ENCODE data around the gene NR4A1. TPM values are rescaled to one million over a fixed set of nuclear protein-coding genes. Genes with fewer than 3 reads are reported as not detected.

Gene NR4A1
- total RNA-seq, 1 experiment from 2014 or later, result 25.8 TPM

- Histone ChIP-seq H4K8ac (replicated peaks; ENCODE audit: insufficient read length, low read depth, low read length) (no peak overlapping the region), H3K56ac (ENCODE audit: insufficient read length, low read depth, low read length) (no peak overlapping the region), H3K23me2 (ENCODE audit: insufficient read length, low read depth, low read length, poor library complexity, severe bottlenecking) (peaks cover 5% of the 10 kb centered on the region), H3K14ac (ENCODE audit: insufficient read depth, low read length) (no peak overlapping the region), H4K91ac (ENCODE audit: insufficient read length, low read depth, low read length) (no peak overlapping the region), H4K5ac (ENCODE audit: insufficient read length, low read depth, low read length) (no peak overlapping the region), H3K4ac (ENCODE audit: low read depth, low read length) (no peak overlapping the region), H3K9ac (ENCODE audit: extremely low read depth, insufficient read length, low read length) (no peak overlapping the region), H3K79me2 (ENCODE audit: insufficient read depth, low read length) (peaks cover 11% of the 10 kb centered on the region; the same call in 1 of the 2 replicates), H2AK5ac (ENCODE audit: insufficient read length, low read length) (no peak overlapping the region), H2AFZ (ENCODE audit: low read length) (no peak overlapping the region), H3K79me1 (ENCODE audit: insufficient read depth, low read depth, low read length, poor library complexity, severe bottlenecking) (no peaks in the 10 kb centered on the region), H3K23ac (ENCODE audit: insufficient read length, low read depth, low read length) (no peak overlapping the region), H2BK12ac (ENCODE audit: insufficient read length, low read depth, low read length) (no peak overlapping the region), H4K20me1 (ENCODE audit: control insufficient read depth, insufficient read depth, insufficient read length) (no peaks in the 10 kb centered on the region), H2BK5ac (ENCODE audit: insufficient read length, low read length) (no peak overlapping the region), H2BK20ac (ENCODE audit: low read depth, low read length, poor library complexity, severe bottlenecking) (no peak overlapping the region), H3K4me1 (ENCODE audit: insufficient read depth, low read length) (no peaks in the 10 kb centered on the region), H2BK15ac (ENCODE audit: low read depth, low read length) (no peak overlapping the region), H3K27ac (ENCODE audit: insufficient read length, low read depth, low read length) (no peak overlapping the region), H3K18ac (ENCODE audit: insufficient read length, low read depth, low read length) (no peak overlapping the region), H2BK120ac (ENCODE audit: low read depth, low read length, poor library complexity, severe bottlenecking) (no peak overlapping the region), H3K4me2 (ENCODE audit: insufficient read depth, insufficient read length, low read length) (no peak overlapping the region), H3T11ph (ENCODE audit: low read length) (no peak overlapping the region), H3K9me3 (ENCODE audit: control insufficient read depth, low read depth, low read length) (no peaks in the 10 kb centered on the region), H3K27me3 (ENCODE audit: insufficient read depth, low read length) (no peaks in the 10 kb centered on the region)
- Mint-ChIP-seq H3K27ac (no peak overlapping the region), H3K36me3 (ENCODE audit: insufficient read depth in 1 of 3, low read depth in 3 of 3) (peaks cover 41 to 70% (median 58%) of the 10 kb centered on the region in 3 experiments; a peak in 6 of 7 replicates), H3K4me1 (peaks cover 11% of the 10 kb centered on the region in 2 experiments), H3K27me3 (ENCODE audit: low read depth) (no peaks in the 10 kb centered on the region), H3K9me3 (no peaks in the 10 kb centered on the region), H3K4me3 (no peak overlapping the region)
- no peak for DNase-seq
- no peak for TF ChIP-seq CTCF (conservative IDR thresholded peaks at IDR 0.05)
- WGBS (ENCODE audit: extremely low coverage, insufficient read length, low lambda C conversion rate), result no CpG with 5 or more reads among the region's 3 CpGs
Measured at GRCh38 chr12:52074971-52075724, 23.9 kb downstream of the NR4A1 start.

All from H9 (cell line).